ENCODE measurements around the gene SFXN4.
"Not testable (repeated sequence)": the region's sequence is repeated elsewhere in the genome, so short reads cannot be mapped to it uniquely, and the experiment has no call there.

GRCh38 chr10:119107106-119107505 is 58.4 kb downstream of the SFXN4 start:
- TF ChIP-seq EZH2 (IDR thresholded peaks at IDR 0.05; ENCODE audit: insufficient read depth, poor library complexity, severe bottlenecking); EZH2phosphoT487 (IDR thresholded peaks at IDR 0.05; ENCODE audit: insufficient read depth, low read depth): not testable (repeated sequence)
